Endothelial cell of hepatic sinusoid (primary cell): ENCODE data around the gene LACTBL1.

Experiments used
- in situ Hi-C: cut with HindIII; loops from 2 replicates; pipeline ENCODE4 v1.10.0; 2017; ENCODE audit warnings: low sequenced_read_pairs

The LACTBL1 gene

DNA sequence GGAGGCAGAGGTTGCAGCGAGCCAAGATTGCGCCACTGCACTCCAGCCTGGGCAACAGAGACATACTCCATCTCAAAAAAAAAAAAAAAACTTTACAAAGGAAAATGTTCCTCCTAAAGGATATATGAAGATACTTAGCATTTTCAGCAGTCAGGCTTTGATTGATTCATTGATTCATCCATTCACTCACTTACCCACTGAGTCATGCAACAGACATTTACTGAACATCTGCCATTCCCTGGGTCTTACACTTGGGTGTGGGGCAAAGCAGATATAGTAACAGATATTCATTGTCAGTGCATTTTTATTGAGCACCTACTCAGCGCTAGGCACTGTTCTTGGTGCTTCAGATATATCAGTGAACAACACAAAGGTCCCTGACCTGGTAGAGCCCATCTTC, 5.6 kb upstream of the LACTBL1 start:
- in situ Hi-C loops = no loop called here

- in situ Hi-C loops = no loop called here
These were observed 4.0 kb upstream of the LACTBL1 start for GRCh38 chr1:22976461-22977243.

DNA sequence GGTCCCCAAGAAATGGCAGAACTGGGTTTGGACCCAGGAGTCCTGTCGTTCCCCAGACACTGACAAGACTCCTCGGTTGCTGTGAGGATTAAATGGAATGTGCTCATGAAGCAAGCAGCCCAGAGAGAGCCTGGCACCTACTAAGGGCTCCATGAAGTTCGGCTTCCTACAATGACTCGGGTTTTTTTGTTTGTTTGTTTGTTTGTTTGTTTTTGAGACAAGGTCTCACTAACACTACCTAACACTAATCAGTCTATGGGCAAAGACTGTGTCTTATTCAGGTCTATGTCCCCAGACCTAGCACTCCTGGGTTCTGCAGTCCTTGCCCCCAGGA, 3.4 kb upstream of the LACTBL1 start:
- in situ Hi-C loops = no loop called here

DNA sequence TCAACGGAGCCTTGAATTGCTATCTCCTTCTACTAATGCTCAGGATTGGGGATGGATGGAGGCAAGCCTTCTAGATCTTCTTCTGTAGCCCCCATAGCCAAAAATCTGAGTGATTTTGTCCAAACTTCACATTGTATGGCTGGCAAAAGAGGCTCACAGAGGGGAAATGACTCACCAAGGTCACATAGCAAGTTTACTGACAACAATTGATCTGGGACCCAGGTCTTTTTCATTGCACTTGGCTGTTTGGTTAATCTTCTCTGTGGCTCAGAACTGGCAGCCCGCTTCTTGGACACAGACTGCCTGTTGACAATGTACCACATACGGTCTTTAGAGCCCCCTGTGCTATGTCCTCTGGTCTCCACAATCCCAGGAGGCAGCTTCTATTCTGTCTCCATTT, 3.0 kb upstream of the LACTBL1 start:
- in situ Hi-C loops = no loop called here

DNA sequence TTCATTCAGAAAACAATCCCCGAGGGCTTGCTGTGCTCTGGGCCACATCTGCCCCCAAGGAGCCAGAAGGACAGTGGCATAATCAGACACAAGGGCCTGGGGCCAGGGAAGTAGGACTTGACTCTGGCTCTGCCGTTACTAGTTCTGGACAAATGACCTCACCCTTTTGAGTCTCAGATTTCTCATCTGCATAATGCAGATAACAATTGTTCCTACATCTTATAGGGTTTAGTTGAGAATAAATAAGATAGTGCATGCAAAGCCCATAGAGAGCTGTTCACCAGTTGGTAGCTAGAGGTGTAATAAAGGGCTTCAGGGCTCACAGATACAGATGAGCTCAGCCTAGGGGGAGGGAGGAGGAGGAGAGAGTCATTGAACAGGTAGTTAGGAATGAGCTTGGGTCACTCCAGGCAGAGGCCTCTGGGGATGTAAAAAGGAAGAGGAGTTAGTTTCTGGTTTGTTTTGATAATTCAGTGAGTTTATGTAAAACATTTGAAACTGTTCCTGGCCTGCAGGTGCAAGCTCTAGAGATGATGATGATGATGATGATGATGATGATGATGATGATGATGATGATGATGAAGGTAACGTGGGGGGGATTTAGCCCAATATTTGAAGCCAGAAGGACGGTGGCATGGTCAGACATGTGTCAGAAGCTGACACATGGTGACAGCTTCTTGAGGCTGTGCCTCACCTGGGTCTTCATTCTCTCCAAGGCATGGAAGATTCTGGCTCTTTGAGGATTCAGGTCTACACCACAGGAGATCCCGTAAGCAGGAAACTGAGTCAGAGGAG, 858 bp downstream of the LACTBL1 start:
- in situ Hi-C loops = no loop called here

GRCh38 chr1:22971161-22971560, 1.5 kb downstream of the LACTBL1 start:
- in situ Hi-C loops = no loop called here

DNA sequence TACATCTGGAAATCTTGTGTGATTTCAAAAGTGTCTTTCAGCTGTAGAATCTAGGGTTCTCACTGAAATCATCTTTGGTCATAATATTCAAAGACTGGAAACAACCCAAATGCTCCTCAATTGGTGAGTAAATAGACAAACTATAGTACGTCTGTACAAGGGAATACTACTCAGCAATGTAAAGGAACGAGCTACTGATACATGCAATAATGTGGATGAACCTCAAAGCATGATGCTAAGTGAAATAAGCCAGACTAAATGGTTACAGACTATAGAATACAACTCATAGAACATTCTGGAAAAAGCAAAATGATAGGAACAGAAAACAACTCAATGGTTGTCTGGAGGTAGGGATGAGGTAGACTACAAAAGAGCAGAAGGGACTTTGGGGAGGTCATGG, 2.6 kb downstream of the LACTBL1 start:
- in situ Hi-C loops = no loop called here

DNA sequence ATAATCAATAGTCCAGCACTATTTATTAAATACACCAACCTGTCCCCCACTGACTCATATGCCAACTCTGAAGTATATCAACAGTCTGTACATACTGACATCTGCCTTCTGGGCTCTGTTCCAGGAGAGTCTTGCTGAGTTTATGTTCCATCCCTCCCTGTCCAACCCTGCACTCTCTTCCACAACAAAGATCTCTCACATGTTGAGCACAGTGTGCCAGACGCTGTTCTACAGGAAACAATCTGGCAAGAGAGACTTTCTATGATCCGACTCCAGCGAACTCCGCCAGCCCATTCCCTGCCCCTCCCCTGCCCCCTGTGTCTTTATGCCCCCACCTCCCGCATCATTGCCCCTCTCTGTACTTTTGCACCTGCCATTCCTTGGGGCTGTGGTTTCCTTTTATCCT, 3.4 kb downstream of the LACTBL1 start:
- in situ Hi-C loops = loop anchor here (5.0 kb wide), 1 partner anchor 302 kb away; no protein-coding TSS in a partner anchor

DNA sequence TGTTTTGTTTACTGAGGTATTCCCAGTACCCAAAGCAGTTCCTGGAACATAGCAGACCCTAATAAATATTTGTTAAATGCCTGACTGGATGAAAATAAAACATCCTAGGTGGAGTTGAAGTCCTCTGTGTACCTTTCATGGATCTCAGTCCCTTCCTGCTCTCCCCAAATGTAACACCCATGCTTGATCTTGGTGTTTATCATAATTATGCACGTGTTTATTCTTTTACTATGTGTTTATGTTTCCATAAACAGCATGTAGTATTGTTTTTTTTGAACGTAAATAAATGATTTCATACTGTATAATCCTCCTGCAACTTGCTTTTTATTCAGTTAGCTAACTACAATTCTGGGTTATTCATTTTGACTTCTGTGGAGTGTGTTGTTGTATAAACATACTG, 4.8 kb downstream of the LACTBL1 start:
- in situ Hi-C loops = loop anchor here (5.0 kb wide), 1 partner anchor 301 kb away; no protein-coding TSS in a partner anchor

- in situ Hi-C loops = loop anchor here (5.0 kb wide), 1 partner anchor 299 kb away; no protein-coding TSS in a partner anchor
These were observed 6.4 kb downstream of the LACTBL1 start for GRCh38 chr1:22966309-22966708.

DNA sequence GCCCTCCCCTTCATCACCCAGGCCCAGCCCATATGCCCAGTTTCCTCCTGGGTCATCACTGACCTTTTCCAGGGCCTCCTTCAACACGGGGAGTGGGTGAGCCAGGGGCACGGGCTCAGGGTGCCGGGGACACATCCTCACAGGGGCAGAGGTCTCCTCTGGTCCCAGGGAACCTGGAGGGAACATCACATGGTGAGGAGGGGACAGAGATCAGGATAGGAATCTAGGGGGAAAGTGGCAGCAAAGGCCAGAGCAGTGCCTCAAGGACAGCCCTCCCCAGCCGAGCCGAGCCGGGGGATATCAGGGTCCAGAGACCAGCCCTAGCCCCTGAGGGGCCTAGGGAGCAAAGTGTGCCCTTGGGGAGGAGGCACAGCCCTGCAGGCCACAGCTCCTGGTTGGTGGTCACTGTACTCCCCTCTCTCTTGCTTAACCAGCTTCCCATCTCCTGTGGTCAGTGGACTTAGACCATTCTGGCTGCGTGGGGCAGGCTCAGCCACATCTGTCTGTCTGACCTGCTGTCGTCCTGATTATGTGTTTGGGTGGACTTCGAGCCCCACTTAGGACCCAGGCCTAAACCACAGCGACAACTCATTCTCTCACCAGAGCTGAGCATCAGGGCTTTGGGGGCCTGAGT, 9.5 kb downstream of the LACTBL1 start:
- in situ Hi-C loops = no loop called here

DNA sequence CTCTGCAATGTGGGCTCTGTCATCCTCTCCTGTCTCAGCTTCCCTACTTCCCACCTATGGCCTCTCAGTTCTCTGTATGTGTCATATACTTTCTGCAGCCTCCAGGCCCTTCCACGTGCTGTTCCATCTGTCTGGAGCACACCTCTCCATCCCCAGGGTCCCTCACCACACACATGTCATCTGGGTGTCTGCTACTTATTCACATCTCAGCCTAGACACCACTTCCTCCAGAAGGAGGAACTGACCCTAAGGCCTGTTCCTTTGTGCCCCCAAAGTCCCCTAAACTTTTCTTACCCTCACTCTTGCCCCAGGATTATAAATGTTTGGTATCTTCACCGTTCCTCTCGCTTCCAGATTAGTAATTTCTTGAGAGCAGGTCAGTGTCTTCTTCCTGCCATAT, 10.1 kb downstream of the LACTBL1 start:
- in situ Hi-C loops = no loop called here

GRCh38 chr1:22959545-22960360, 12.9 kb downstream of the LACTBL1 start:
- in situ Hi-C loops = no loop called here

DNA sequence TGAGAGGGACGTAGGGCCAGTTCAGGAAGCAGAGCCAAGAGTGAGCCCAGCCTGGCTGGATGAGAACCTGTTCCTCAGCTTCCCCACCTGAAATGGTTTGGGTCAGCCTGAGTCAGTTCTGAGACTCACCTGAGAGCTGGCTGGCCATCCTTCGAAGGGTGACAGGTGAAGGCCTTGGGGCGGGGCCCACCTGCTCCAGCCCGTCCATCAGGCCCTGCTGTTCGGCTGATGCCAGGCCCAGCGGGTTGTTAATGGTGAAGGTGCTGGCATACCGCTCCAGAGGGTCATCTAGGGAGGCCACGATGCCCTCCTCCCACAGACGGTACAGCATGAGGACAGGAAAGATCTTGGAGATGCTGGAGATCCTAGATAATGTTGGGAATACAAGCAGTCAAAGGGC, 14.1 kb downstream of the LACTBL1 start:
- in situ Hi-C loops = no loop called here

DNA sequence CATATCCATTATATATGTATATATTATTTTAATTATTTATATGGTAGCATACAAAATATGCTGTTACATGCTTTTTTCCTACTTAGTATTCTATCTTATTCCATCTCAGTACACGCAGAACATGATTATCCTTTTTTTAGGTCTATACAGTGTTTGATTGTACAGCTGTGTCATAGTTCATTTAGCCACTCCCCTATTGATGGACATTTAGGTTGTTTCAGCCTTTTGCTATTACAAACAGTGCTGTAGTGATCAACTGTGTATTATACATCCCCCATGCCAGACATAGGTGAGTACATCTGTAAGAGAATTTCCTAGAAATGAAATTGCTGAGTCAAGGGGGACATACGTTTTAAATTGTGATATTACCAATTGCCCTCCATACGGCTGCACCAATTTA, 15.6 kb downstream of the LACTBL1 start:
- in situ Hi-C loops = no loop called here

GRCh38 chr1:22955146-22955545, 17.5 kb downstream of the LACTBL1 start:
- in situ Hi-C loops = no loop called here

DNA sequence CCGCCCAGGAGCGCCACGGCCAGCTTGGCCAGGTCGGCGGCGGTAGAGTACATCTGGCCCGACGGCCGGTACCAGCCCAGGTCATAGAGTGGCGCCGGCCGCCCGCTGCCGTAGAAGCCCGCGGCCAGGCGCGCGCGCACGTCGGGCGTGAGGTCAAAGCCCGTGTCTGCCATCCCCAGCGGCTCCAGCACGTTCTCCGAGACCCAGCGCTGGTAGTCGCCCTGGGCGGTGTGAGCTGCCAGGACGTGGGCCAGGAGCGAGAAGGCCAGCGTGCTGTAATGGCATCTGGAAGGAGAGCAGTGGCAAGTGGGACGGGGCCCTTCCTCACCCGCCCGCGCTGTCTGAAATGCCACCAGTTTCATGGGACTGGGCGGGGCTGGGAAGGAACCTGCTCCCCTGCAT, 18.9 kb downstream of the LACTBL1 start:
- in situ Hi-C loops = no loop called here

DNA sequence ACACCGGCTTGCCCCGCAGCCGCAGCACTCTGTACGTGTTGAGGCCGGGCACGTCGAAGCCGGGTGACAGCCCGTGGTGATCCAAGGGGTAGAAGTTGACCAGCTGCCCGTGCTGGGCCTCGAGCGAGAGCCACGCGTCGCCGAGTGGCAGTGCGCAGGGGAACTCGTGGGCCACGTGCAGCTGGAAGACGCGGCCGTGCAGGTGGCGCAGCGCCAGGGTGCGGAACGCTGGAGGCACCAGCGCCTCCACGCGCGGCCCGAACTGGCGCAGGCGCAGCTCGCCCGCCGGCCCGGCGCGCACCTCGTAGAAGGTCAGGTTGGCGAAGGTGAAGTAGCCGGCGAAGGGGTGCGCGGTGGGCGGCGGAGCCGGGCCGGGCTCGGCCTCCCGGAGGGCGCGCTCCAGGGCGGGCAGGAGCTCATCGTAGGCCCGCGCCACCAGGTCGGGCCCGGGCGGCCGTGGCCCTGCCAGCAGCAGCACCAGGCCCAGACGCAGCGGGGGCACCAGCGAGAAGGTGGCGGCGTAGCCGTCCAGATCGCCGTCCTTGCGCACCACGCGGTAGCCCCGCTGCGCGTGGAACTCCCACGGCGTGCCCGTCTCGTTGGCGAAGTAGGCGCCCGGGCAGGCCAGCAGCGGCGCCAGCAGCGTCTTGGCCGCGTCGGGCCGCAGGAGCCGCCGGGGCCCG, 19.5 kb downstream of the LACTBL1 start:
- in situ Hi-C loops = no loop called here

DNA sequence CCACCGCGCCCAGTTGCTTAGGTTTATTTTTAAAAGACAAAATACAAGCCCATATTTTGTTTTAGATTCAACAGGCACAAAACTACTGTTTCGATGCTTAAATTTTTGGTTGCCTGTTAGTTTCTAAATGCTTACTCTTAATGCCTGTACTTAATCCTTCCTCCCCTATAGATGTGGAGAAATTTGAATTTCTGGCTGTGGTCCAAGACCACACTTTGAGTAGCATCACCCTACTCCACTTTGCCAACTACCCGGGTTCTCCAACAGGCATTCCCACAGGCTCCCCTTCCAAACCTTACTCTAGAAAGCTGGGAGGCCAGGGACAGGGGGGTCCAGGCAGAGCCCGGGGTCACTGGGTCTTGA, 20.0 kb downstream of the LACTBL1 start:
- in situ Hi-C loops = no loop called here

- in situ Hi-C loops = no loop called here
These were observed 20.9 kb downstream of the LACTBL1 start for GRCh38 chr1:22951796-22952195.
